ENCODE data around the gene PCSK5. TPM values are rescaled to one million over a fixed set of nuclear protein-coding genes. Genes with fewer than 3 reads are reported as not detected.

PCSK5 gene
- total and polyA plus RNA-seq, 2 of the 8 experiments (the other 6 are each of a cell fraction or from before 2014, with no cell fraction given), result 5.5 to 10.7 TPM

DNA sequence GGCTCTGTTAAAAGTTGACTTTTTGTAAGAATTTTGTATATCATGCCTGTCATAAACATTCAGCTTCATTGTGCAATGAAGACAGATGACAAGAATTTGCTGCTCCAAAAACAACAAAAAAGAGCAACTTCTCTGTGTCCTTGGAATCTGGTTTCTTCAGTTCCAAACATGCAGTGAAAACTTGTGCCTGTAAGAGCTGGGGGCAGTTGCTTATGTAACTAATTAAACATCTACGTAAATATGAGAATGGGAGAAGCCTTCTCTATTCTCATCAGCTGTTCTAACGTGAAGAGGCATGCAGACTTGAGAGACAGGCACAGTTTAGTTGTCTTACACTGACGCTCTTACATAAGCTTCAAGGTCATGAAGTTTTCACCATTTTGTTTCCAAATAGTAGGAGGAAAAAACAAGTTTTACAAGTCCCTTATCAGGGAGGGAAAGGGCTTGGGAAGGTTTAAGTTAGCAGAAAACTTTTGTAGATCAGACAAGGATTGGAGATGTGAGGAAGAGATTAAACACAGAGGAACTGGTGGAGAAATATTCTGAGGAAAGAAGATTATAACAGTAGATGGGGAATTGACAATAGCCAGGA is 333.4 kb downstream of the PCSK5 start:
- CTCF ChIA-PET (ENCODE audit: partially characterized antibody), result interaction anchor here (2.1 kb wide), 1 partner anchor 10 kb away, joined by 7 read pairs; no protein-coding TSS in a partner anchor

More for the DNA sequence above, 333.4 kb downstream of the PCSK5 start:
- Histone ChIP-seq H2BK12ac (ENCODE audit: low read depth, low read length) (no peak overlapping the region), H3K23ac (ENCODE audit: insufficient read length) (no peak overlapping the region), H3K4ac (replicated peaks; ENCODE audit: insufficient read length, low read depth, low read length) (no peak overlapping the region), H2BK20ac (ENCODE audit: low read length) (no peak overlapping the region), H2AK5ac (ENCODE audit: low read depth, low read length) (no peak overlapping the region), H3K9me3 (ENCODE audit: insufficient read depth in 2 of 2, low read depth in 1 of 2, low read length in 1 of 2) (no peaks in the 10 kb centered on the region), H3K27me3 (replicated peaks in 1 of 4; ENCODE audit: control insufficient read depth in 3 of 4, extremely low read depth in 1 of 4, insufficient read depth in 3 of 4, low read length in 3 of 4) (no peaks in the 10 kb centered on the region), H3K4me2 (ENCODE audit: insufficient read depth in 1 of 2, low read depth in 2 of 2, low read length in 2 of 2) (no peak overlapping the region), H2AFZ (ENCODE audit: low read length) (no peak overlapping the region), H4K91ac (replicated peaks; ENCODE audit: insufficient read length, low read length) (no peak overlapping the region), H4K8ac (ENCODE audit: extremely low read depth, insufficient read depth, low read length) (no peak overlapping the region), H3K18ac (ENCODE audit: extremely low read depth, low read length) (no peak overlapping the region), H3K23me2 (ENCODE audit: low read depth, low read length) (no peaks in the 10 kb centered on the region), H3K9ac (replicated peaks in 1 of 4; ENCODE audit: extremely low read depth in 1 of 4, low read depth in 3 of 4, low read length in 3 of 4) (no peak overlapping the region), H2BK5ac (ENCODE audit: low read depth, low read length) (no peak overlapping the region), H3K4me3 (ENCODE audit: extremely low read depth in 1 of 4, insufficient read depth in 2 of 4, low read depth in 3 of 4, low read length in 4 of 4) (no peak overlapping the region), H4K20me1 (replicated peaks in 1 of 2; ENCODE audit: control insufficient read depth in 1 of 2, insufficient read depth in 2 of 2, low read length in 2 of 2) (no peaks in the 10 kb centered on the region), H4K5ac (ENCODE audit: insufficient read length, low read depth, low read length) (no peak overlapping the region), H3K56ac (replicated peaks; ENCODE audit: insufficient read length, low read depth, low read length) (no peak overlapping the region), H3K79me2 (ENCODE audit: control insufficient read depth in 1 of 2, insufficient read depth in 2 of 2, low read length in 2 of 2) (no peaks in the 10 kb centered on the region), H2BK120ac (replicated peaks; ENCODE audit: low read depth, low read length) (no peak overlapping the region), H3K27ac (ENCODE audit: low read depth, low read length) (no peak overlapping the region), H3K36me3 (ENCODE audit: control insufficient read depth in 2 of 4, insufficient read depth in 4 of 4, low read length in 3 of 4) (no peaks in the 10 kb centered on the region), H3K4me1 (replicated peaks in 1 of 4; ENCODE audit: control insufficient read depth in 3 of 4, insufficient read depth in 4 of 4, low read length in 3 of 4) (no peaks in the 10 kb centered on the region), H3K14ac (ENCODE audit: insufficient read length) (no peak overlapping the region), H2BK15ac (ENCODE audit: low read length) (no peak overlapping the region), H3K79me1 (ENCODE audit: low read depth, low read length) (no peaks in the 10 kb centered on the region)
- WGBS, 2 experiments (ENCODE audit: extremely low coverage in 1 of 2, insufficient coverage in 1 of 2, insufficient read length in 1 of 2, insufficient replicate concordance in 2 of 2, low coverage in 1 of 2, low lambda C conversion rate in 2 of 2, missing lambda C conversion rate in 1 of 2), result 83% methylated on average over 3 of the region's 3 CpGs; no CpG with 5 or more reads in 1 of the 2 experiments
- no peak for DNase-seq (ENCODE audit: low read depth in 1 of 2, low spot score in 2 of 2)
- FAIRE-seq, result no peak
- POLR2A ChIA-PET (ENCODE audit: partially characterized antibody), result no interaction called here
